Activated effector memory CD4-positive, alpha-beta T cell treated with Interleukin-2 at 50 U/mL for 16 hours (primary cell): Measurements from ENCODE around the gene CLIP2.
A peak's percentile ranks its signal among the peaks of the same experiment; 100 is the strongest.
"Not testable (repeated sequence)": the region's sequence is repeated elsewhere in the genome, so short reads cannot be mapped to it uniquely, and the experiment has no call there.

Source experiments
- DNase-seq: peaks from one replicate; pipeline ENCODE4 v3.0.0-alpha.2; 2020

CLIP2 gene

DNA sequence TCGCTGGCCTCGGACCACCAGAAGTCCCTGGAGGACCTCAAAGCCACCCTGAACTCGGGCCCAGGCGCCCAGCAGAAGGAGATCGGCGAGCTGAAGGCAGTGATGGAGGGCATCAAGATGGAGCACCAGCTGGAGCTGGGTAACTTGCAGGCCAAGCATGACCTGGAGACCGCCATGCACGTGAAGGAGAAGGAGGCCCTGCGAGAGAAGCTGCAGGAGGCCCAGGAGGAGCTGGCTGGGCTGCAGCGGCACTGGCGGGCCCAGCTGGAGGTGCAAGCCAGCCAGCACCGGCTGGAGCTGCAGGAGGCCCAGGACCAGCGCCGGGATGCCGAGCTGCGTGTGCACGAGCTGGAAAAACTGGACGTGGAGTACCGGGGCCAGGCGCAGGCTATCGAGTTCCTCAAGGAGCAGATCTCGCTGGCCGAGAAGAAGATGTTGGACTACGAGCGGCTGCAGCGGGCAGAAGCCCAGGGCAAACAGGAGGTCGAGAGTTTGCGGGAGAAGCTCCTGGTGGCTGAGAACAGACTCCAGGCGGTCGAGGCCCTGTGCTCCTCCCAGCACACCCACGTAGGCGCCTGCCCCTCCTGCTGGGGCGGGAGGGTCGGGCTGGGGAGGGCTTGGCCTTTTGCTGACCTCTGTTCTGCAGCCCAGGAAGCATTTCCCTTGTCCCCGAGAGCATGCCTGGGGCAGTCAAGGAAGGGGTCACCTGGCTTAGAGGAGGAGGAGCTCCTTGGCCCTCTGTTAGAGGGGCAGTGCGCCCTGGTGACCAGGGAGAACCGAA is 87.2 kb downstream of the CLIP2 start:
- no peak for DNase-seq

- DNase-seq, result no peak
Observed at GRCh38 chr7:74379938-74380337, 90.7 kb downstream of the CLIP2 start.

- no peak for DNase-seq
Observed at GRCh38 chr7:74380720-74381119, 91.5 kb downstream of the CLIP2 start.

- DNase-seq, result not testable (repeated sequence)
Observed at GRCh38 chr7:74384086-74384485, 94.9 kb downstream of the CLIP2 start.

- DNase-seq, result not testable (repeated sequence)
Observed at GRCh38 chr7:74384854-74385253, 95.6 kb downstream of the CLIP2 start.

GRCh38 chr7:74387606-74388005 is 98.4 kb downstream of the CLIP2 start:
- DNase-seq, result no peak

DNA sequence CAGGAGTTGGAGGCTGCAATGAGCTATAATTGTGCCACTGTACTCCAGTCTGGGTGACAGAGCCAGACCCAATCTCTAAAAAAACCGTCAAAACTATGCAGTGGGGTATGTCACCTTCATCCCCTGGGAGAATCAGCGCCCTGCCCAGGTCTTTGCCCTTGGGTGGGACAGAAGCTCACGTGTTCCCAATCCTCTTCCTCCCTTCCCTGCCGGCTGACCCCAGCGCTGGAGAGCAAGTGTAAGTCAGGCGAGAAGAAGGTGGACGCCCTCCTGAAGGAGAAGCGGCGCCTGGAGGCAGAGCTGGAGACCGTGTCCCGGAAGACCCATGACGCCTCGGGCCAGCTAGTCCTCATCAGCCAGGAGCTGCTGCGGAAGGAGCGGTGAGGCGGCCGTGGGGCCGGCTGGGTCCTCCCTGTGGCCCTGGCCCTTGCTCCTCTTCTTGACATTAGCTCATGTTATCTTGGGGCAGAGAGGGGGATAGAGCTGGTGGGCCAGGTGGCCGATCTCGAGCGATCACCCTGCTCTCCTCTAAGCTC is 99.7 kb downstream of the CLIP2 start:
- no peak for DNase-seq

DNA sequence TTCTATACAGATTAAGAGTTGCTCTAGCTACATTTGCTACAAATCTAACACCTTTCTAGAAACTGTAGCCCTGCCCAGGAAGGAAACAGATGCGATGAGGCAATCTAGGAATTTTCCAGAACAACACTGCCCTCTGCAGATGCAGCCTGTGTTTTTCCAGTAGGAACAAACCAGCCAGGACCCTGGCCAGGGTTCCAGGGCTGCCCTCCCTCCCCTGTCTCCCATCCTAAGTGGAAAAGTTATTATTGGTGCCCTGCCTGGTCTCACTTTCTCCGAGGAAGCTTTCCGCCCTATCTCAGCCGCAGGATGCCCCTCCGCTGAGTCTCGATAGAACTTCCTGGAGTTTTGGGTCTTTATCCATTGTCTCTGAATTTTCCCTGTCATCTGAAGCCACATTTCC is 104.5 kb downstream of the CLIP2 start:
- not testable (repeated sequence) for DNase-seq

GRCh38 chr7:74394601-74395000 is 105.4 kb downstream of the CLIP2 start:
- DNase-seq, result not testable (repeated sequence)

DNA sequence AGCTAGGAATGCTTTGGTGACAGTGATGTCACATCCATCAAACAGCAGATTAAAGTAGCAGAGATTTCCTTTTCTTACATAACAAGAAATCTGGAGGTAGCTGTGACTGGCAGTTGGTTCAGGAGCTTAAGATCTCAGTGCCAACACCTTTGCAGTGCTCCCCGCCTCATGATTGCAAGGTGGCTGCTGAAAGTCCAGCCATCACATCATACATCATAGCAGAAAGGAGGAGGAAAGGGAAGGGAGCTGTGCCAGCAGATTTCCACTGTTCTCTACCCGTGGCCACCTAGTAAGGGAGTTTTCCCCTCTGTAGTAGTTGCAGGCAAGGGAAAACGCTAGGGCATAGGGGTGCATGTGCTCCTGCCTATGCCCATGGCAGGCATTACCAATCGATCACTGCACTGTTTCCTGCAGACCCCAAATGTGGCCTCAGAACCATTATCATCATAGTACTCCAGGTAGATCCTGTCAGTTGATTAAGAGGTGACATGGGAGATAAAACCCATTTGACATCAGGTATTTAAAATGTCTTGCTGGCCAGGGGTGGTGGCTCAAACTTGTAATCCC is 106.6 kb downstream of the CLIP2 start:
- DNase-seq, result no peak

DNA sequence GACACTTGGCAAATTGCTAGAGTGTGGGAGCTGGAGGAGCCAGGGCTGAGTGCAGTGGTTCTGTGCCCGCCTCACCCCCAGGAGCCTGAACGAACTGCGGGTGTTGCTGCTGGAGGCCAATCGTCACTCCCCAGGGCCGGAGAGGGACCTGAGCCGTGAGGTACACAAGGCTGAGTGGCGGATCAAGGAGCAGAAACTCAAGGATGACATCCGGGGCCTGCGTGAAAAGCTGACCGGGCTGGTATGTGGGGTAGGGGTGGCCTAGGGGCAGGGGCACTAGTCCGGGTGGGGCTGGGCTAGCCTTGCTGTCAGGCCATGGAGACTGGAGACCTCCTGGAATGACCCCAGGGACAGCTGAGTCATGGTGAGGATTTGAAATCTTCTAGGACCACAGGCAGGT is 107.8 kb downstream of the CLIP2 start:
- no peak for DNase-seq

DNA sequence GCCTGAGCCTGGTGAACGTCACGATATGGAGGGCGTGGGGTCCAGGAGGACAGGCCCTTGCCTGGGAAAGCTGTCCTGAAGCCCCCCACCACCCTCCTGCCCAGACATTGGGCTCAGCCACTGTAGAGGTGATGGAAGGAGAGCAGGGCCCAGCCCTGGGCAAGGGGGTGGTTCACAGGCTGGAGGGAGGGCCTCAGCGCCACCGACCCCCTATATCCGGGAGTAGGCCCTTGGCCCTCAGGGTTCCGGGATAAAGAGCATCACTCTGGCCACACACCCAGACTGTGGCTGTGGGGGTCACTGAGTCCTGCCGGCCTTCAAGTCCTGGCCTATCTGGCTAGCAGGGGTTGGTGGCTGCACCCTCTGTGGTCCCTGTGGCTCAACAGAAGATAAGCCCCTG is 109.2 kb downstream of the CLIP2 start:
- no peak for DNase-seq

DNA sequence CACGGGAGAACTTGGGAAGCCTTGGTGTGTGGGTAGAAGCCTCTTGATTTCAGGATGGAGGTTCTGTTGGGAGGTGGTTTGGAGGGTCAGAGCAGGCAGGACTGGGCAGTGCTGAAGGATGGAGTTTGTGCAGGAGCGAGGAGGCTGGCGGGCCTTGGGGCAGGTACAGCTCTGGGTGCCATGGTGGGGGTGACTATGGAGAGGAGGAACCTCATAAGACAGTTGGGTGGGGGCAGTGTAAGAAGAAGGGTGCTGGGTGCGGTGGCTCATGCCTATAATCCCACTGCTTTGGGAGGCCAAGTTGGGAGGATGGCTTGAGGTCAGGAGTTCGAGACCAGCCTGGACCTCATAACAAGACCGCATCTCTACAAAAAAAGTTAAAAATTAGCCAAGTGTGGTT is 109.8 kb downstream of the CLIP2 start:
- DNase-seq, result no peak

DNA sequence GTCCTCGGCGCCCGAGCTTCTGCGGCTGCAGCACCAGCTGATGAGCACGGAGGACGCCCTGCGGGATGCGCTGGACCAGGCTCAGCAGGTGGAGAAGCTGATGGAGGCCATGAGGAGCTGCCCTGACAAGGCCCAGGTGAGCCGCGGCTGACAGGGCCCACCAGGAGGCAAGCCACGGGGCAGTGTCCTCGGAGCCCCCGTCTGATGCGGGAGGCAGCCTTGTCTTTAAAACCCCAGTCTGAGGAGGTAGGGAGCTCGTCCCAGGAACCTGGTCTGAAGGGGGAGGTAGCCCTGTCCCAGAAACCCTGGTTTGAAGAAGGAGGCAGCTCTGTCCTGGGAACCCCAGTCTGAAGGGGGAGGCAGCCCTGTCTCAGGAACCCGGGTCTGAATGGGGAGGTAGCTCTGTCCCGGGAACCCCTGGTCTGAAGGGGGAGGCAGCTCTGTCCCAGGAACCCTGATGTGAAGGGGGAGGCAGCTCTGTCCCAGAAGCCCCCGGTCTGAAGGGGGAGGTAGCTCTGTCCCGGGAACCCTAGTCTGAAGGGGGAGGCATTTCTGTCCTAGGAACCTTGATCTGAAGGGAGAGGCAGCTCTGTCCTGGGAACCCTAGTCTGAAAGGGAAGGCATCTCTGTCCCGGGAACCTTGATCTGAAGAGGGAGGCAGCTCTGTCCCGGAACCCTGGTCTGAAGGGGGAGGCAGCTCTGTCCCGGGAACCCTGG is 111.4 kb downstream of the CLIP2 start:
- DNase-seq, result no peak

DNA sequence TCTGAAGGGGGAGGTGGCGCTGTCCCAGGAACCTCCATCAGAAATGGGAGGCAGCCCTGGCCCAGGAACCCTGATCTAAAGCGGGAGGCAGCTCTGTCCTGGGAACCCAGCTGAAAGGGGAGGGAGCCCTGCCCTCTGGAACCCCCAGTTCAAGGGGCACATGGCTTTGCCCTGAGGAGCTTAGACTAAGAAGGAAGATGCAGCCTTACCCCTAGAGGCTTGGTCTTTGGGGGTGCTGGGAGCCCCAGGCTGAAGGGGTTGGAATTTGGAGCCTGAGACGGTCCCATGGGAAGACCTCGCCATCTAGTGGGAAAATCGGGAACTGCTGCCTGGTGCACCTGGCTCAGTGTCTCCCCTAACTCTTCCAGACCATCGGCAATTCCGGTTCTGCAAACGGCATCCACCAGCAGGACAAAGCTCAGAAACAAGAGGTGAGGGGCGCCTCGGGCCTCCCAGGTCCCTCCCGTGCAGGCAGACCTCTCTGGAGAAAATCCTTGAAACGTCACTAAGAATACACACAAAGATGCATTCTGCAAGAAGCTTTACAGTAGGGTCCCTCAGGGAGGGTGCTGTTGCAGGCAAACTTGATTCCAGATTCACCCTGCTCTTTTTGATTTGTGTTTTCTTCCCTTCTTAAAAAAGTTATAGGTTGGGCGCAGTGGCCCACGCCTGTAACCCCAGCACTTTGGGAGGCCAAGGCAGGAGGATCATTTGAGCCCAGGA is 112.1 kb downstream of the CLIP2 start:
- DNase-seq, result peak; percentile 54

DNA sequence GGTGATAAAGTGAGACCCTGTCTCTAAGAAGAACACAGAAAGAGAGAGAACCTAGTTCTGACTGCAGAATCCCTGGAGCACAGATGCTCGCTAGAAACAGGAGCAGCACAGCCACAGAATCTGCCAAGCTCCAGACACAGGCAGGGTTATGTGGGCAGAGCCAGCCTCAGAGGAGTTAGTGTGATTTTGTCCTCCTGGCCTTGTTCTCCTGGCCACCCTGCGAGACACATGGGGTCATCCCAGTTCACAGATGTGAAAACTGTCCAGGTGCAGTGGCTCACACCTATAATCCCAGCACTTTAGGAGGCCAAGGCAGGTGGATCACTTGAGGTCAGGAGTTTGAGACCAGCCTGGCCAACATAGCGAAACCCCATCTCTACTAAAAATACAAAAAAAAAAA is 113.5 kb downstream of the CLIP2 start:
- DNase-seq, result not testable (repeated sequence)

GRCh38 chr7:74403521-74404387 is 114.5 kb downstream of the CLIP2 start:
- no peak for DNase-seq

- no peak for DNase-seq
Observed at GRCh38 chr7:74404388-74404700, 115.1 kb downstream of the CLIP2 start.

GRCh38 chr7:74404741-74405140 is 115.5 kb downstream of the CLIP2 start:
- no peak for DNase-seq

DNA sequence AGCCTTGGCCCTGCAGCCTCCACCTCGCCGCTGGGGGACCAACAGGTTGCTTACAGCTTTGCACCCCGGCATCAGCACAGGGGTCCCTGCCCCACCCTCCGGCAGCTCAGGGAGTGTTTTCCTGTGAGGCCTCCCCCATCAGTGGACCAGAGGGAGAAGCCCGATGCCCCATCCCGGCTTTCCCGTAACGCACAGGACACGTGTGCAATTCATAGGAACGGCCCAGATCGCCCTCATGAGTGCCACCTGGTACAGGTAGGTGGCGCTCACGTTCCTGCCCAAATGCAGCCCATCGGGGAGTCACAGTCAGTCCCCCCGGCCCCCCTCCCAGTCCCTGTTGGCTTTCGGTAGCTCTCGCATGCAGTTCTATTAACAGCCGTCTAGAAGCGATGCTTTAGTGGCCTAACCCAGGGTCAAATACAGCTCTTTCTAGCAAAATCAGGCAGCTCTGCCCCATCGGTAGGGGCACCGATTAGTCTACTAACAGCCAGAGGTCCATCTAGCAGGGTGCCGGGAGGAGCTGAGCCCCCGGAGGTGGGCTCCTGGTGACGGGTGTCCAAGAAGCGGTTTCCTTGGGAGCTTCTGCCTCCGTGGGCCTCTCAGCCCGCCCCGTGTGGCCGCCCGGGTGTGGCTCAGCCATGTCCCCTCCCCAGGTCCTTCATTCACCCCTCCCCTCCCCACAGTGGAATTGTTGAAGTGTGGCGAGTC is 116.1 kb downstream of the CLIP2 start:
- no peak for DNase-seq

DNA sequence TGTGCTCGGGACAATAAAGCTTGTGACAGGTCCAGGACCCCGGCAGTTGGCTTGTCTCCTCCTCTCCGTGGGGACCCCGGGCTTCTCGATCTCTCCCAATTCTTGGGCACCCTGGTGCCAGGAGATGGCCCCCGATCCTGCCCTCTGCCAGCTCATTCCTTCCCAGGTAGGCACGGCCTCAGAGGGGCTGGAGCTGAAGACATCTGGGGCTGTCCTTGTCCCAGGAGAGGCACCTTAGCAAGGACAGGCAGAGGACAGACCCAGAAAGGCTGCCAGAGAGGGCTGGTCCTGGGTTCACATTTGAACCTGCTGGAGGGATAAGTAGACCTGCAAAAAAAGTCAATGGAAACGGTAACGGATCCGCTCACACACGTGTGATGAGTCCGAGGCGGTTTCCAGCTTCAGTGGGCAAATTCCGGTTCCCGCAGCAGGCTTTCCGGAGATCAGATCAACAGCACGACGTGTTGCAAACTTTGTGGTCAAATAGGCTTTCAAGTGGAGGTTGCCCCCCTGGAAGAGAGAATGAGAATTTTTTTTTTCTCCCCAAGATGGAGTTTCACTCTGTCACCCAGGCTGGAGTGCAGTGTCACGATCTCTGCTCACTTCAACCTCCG is 116.8 kb downstream of the CLIP2 start:
- no peak for DNase-seq
